K562 treated with DMSO at 1 percent for 12 hours (cell line): Measurements from ENCODE around the gene ZBTB47. TPM values are rescaled to one million over a fixed set of nuclear protein-coding genes. Genes with fewer than 3 reads are reported as not detected.

Source experiments
- total RNA-seq: library from RNA; unstranded; fragments of 300-600 nt; gene quantifications from 2 replicates; pipeline ENCODE4 v1.2.3, GENCODE V29; 2022; ENCODE audit not compliant: insufficient read depth

The ZBTB47 gene
- total RNA-seq: 1.2 and 1.6 TPM in 2 replicates

DNA sequence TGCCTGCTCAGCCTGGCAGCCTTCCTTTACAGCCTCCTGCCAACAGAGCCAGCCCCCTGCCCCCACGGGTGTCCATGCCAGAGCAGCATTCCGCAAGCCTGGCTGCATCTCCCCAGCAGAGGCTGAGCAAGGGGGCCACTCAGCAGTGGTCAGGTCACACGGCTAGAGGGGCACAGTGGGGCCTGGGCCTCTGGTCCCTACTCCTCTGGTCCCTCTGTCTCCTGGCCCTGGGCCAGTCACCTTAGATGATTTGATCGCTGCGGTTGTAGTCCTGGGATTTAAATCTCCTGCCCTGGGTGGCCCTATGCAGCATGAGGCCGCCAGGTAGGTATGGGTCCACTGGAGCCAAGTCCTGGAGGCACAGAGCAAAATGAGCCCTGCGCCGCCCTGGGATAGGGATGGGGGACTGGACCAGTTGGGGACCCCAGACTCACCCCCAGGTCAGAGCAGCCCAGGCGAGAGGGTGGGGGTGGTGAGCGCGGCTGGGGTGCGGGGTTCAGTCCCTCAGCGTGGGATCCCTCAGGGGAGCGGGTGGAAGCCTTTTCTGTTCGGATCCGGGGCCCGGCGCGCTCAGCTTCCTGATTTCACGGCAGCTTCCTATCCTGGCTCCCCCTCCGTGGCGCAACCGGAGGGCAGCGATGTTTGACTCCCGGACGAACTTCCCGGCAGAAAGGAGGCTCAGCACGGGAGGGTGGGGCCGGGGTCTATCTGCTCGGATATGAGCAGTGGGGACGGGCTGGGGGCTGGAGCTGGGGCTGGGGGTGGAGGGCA is at the start of gene ZBTB47:
Gene ZBTB47, plus strand, starts transcription at position 138 of the 771 bp plus-strand sequence. CDS start 4,659 bp downstream, outside the sequence.

GRCh38 chr3:42685363-42685881 is 31.9 kb downstream of the ZBTB47 start, which contains the start of gene KLHL40:
Gene KLHL40 (plus strand): TSS chr3:42685537. CDS start chr3:42685619, 82 bp downstream.

GRCh38 chr3:42702066-42702951 is 48.8 kb downstream of the ZBTB47 start, which contains the start of gene HHATL:
Gene HHATL (minus strand): TSS chr3:42702798. CDS start chr3:42700826, 1,972 bp downstream.

Other genes with a start within 250 kb of the ZBTB47 start
- not detected in 2 replicates for gene LYZL4, start 243.1 kb upstream of the ZBTB47 start, total RNA-seq
- not detected in 2 replicates for gene VIPR1, start 151.1 kb upstream of the ZBTB47 start, total RNA-seq
- 38.7 and 83.7 TPM in 2 replicates for gene SEC22C, start 71.7 kb upstream of the ZBTB47 start, total RNA-seq
- 64.0 and 84.1 TPM in 2 replicates for gene SS18L2, start 62.8 kb upstream of the ZBTB47 start, total RNA-seq
- gene NKTR, start 53.0 kb upstream of the ZBTB47 start, total RNA-seq: 6.0 and 35.9 TPM in 2 replicates
- not detected in 2 replicates for gene KLHL40, start 31.8 kb downstream of the ZBTB47 start, total RNA-seq
- not detected in 2 replicates for gene HHATL, start 49.1 kb downstream of the ZBTB47 start, total RNA-seq
- not detected in 2 replicates for gene CCDC13, start 119.6 kb downstream of the ZBTB47 start, total RNA-seq
- 108 and 158 TPM in 2 replicates for gene HIGD1A, start 150.8 kb downstream of the ZBTB47 start, total RNA-seq
- 0.48 TPM in 1 of 2 replicates, not detected in the other for gene ACKR2, start 155.7 kb downstream of the ZBTB47 start, total RNA-seq
- not detected in 2 replicates for gene CYP8B1, start 222.2 kb downstream of the ZBTB47 start, total RNA-seq